ENCODE results near the gene MME. TPM values are rescaled to one million over a fixed set of nuclear protein-coding genes. Genes with fewer than 3 reads are reported as not detected.
A peak's percentile ranks its signal among the peaks of the same experiment; 100 is the strongest.

MME gene
- total RNA-seq, 1 experiment from 2014 or later = 23.9 TPM

DNA sequence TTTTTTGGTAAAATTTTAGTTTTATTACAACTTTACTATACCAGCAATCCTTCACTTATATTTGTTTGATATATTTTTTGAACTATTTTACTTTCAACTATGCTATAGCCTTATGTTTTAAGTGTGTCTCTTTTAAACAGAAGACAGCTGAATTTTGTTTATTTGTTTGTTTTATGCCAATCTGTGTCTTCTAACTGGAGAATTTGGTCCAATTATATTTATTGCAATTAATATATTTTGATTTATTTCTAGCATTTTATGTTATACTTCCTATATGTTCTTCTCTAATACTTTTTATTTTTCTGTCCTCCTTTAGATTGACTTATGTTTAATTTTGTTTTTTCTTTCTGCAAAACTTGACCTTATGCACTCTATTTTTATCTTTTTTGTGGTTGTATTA is 4.9 kb upstream of the MME start (continued):
- TF ChIP-seq, protein P1, sequence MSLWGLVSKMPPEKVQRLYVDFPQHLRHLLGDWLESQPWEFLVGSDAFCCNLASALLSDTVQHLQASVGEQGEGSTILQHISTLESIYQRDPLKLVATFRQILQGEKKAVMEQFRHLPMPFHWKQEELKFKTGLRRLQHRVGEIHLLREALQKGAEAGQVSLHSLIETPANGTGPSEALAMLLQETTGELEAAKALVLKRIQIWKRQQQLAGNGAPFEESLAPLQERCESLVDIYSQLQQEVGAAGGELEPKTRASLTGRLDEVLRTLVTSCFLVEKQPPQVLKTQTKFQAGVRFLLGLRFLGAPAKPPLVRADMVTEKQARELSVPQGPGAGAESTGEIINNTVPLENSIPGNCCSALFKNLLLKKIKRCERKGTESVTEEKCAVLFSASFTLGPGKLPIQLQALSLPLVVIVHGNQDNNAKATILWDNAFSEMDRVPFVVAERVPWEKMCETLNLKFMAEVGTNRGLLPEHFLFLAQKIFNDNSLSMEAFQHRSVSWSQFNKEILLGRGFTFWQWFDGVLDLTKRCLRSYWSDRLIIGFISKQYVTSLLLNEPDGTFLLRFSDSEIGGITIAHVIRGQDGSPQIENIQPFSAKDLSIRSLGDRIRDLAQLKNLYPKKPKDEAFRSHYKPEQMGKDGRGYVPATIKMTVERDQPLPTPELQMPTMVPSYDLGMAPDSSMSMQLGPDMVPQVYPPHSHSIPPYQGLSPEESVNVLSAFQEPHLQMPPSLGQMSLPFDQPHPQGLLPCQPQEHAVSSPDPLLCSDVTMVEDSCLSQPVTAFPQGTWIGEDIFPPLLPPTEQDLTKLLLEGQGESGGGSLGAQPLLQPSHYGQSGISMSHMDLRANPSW (CRISPR knock-in tag; conservative IDR thresholded peaks at IDR 0.05; ENCODE audit: low read depth) = no peak
- TF ChIP-seq ELF4 (CRISPR knock-in tag; IDR thresholded peaks at IDR 0.05; ENCODE audit: low read depth) (no peak), ZNF317 (CRISPR knock-in tag; IDR thresholded peaks at IDR 0.05; ENCODE audit: borderline replicate concordance, low read depth) (no peak), ZBTB21 (CRISPR knock-in tag; IDR thresholded peaks at IDR 0.05; ENCODE audit: borderline replicate concordance) (no peak), SOX15 (CRISPR knock-in tag; IDR thresholded peaks at IDR 0.05) (no peak), NR2C2 (CRISPR knock-in tag; IDR thresholded peaks at IDR 0.05) (no peak), TP53 (CRISPR knock-in tag; IDR thresholded peaks at IDR 0.05) (no peak)
- TF ChIP-seq, protein P2, sequence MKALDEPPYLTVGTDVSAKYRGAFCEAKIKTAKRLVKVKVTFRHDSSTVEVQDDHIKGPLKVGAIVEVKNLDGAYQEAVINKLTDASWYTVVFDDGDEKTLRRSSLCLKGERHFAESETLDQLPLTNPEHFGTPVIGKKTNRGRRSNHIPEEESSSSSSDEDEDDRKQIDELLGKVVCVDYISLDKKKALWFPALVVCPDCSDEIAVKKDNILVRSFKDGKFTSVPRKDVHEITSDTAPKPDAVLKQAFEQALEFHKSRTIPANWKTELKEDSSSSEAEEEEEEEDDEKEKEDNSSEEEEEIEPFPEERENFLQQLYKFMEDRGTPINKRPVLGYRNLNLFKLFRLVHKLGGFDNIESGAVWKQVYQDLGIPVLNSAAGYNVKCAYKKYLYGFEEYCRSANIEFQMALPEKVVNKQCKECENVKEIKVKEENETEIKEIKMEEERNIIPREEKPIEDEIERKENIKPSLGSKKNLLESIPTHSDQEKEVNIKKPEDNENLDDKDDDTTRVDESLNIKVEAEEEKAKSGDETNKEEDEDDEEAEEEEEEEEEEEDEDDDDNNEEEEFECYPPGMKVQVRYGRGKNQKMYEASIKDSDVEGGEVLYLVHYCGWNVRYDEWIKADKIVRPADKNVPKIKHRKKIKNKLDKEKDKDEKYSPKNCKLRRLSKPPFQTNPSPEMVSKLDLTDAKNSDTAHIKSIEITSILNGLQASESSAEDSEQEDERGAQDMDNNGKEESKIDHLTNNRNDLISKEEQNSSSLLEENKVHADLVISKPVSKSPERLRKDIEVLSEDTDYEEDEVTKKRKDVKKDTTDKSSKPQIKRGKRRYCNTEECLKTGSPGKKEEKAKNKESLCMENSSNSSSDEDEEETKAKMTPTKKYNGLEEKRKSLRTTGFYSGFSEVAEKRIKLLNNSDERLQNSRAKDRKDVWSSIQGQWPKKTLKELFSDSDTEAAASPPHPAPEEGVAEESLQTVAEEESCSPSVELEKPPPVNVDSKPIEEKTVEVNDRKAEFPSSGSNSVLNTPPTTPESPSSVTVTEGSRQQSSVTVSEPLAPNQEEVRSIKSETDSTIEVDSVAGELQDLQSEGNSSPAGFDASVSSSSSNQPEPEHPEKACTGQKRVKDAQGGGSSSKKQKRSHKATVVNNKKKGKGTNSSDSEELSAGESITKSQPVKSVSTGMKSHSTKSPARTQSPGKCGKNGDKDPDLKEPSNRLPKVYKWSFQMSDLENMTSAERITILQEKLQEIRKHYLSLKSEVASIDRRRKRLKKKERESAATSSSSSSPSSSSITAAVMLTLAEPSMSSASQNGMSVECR (CRISPR knock-in tag; IDR thresholded peaks at IDR 0.05; ENCODE audit: borderline replicate concordance) = no peak

DNA sequence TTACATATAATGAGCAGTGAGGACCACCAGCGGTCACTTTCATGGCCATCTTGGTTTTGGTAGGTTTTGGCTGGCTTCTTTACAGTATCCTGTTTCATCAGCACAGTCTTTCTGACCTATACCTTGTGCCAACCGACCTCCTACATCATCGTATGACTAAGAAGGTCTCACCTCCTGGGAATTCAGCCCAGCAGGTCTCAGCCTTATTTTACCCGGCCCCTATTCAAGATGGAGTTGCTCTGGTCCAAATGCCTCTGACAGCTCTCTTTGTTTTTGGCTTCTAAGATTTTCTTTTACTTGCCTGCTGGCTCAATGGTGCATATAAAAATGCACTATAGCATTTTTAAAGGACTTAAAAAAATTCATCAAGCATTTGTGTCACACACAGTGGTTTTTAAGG is 3.2 kb upstream of the MME start:
- peaks cover 31% of the 10 kb centered on the region for H3K4me1 Mint-ChIP-seq
- H3K9me3 Mint-ChIP-seq = peaks cover 12% of the 10 kb centered on the region
- DNase-seq (ENCODE audit: low spot score) (no peak), ATAC-seq (no peak)
- peaks cover 8% of the 10 kb centered on the region; the same call in 1 of the 2 replicates for H3K36me3 Mint-ChIP-seq
- no peak overlapping the region for H3K27ac Mint-ChIP-seq
- H3K27me3 Mint-ChIP-seq (ENCODE audit: low read depth) = peaks cover 26% of the 10 kb centered on the region
- ChIA-PET CTCF (no interaction called here), POLR2A (no interaction called here)
- no peak overlapping the region for H3K4me3 Mint-ChIP-seq
- TF ChIP-seq SMAD4 (CRISPR knock-in tag; IDR thresholded peaks at IDR 0.05) (no peak), FOXP1 (CRISPR knock-in tag; IDR thresholded peaks at IDR 0.05; ENCODE audit: borderline replicate concordance) (no peak), CREB1 (CRISPR knock-in tag; IDR thresholded peaks at IDR 0.05) (no peak)
- TF ChIP-seq, protein P3, sequence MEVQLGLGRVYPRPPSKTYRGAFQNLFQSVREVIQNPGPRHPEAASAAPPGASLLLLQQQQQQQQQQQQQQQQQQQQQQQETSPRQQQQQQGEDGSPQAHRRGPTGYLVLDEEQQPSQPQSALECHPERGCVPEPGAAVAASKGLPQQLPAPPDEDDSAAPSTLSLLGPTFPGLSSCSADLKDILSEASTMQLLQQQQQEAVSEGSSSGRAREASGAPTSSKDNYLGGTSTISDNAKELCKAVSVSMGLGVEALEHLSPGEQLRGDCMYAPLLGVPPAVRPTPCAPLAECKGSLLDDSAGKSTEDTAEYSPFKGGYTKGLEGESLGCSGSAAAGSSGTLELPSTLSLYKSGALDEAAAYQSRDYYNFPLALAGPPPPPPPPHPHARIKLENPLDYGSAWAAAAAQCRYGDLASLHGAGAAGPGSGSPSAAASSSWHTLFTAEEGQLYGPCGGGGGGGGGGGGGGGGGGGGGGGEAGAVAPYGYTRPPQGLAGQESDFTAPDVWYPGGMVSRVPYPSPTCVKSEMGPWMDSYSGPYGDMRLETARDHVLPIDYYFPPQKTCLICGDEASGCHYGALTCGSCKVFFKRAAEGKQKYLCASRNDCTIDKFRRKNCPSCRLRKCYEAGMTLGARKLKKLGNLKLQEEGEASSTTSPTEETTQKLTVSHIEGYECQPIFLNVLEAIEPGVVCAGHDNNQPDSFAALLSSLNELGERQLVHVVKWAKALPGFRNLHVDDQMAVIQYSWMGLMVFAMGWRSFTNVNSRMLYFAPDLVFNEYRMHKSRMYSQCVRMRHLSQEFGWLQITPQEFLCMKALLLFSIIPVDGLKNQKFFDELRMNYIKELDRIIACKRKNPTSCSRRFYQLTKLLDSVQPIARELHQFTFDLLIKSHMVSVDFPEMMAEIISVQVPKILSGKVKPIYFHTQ (CRISPR knock-in tag; IDR thresholded peaks at IDR 0.05) = no peak

DNA sequence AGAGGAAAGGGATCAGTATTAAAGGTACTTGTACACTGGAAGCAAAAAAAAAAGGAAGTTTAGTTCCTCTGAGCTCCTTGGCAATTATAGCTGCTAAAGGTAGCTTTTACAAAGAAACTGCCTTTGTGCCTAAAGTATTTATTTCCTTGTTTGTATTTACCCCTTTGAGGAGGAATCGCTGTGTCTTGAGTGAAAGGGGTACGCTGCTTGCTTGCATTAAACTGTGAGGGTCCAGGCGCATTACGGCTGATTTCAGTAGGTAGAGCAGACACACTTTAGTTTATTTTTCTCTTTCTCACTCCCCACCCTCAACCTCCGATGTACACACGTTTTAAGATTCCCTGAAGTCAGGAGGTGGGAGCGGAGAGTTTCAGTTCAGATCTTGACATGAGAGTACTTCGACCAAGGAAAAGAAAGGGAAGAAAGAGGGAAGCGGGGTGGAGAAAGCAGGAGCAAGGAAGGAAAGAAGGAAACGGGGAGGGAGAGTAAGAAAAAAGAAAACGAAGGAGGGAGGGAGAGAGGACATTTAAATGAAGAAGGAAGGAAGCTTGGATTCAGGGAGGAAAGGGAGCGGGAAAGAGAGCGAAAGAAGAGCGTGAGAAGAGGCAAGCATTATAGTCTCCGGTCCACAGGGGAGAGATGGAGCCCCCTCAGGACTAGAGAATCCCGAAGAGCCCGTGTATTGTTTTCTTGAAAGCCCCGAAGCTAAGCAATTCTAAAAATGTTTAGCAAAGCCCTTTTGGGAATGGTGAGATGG is 1.2 kb upstream of the MME start:
- peaks cover 26% of the 10 kb centered on the region for H3K27me3 Mint-ChIP-seq (ENCODE audit: low read depth)
- DNase-seq (ENCODE audit: low spot score) = no peak

More for the DNA sequence above, 1.2 kb upstream of the MME start:
- H3K4me3 Mint-ChIP-seq = peak overlapping the region; percentile 92
- ChIA-PET POLR2A (no interaction called here), CTCF (interaction anchor here (0.8 kb wide), 1 partner anchor 175 kb away, joined by 3 read pairs; no protein-coding TSS in a partner anchor)
- H3K36me3 Mint-ChIP-seq = peaks cover 8% of the 10 kb centered on the region; the same call in 1 of the 2 replicates
- H3K27ac Mint-ChIP-seq = peak overlapping the region; percentile 43
- TF ChIP-seq ZNF219 (CRISPR knock-in tag; IDR thresholded peaks at IDR 0.05; ENCODE audit: borderline replicate concordance) = no peak
- TF ChIP-seq, protein P4, sequence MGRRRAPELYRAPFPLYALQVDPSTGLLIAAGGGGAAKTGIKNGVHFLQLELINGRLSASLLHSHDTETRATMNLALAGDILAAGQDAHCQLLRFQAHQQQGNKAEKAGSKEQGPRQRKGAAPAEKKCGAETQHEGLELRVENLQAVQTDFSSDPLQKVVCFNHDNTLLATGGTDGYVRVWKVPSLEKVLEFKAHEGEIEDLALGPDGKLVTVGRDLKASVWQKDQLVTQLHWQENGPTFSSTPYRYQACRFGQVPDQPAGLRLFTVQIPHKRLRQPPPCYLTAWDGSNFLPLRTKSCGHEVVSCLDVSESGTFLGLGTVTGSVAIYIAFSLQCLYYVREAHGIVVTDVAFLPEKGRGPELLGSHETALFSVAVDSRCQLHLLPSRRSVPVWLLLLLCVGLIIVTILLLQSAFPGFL (CRISPR knock-in tag; IDR thresholded peaks at IDR 0.05; ENCODE audit: borderline replicate concordance) = no peak
- TF ChIP-seq, protein P5, sequence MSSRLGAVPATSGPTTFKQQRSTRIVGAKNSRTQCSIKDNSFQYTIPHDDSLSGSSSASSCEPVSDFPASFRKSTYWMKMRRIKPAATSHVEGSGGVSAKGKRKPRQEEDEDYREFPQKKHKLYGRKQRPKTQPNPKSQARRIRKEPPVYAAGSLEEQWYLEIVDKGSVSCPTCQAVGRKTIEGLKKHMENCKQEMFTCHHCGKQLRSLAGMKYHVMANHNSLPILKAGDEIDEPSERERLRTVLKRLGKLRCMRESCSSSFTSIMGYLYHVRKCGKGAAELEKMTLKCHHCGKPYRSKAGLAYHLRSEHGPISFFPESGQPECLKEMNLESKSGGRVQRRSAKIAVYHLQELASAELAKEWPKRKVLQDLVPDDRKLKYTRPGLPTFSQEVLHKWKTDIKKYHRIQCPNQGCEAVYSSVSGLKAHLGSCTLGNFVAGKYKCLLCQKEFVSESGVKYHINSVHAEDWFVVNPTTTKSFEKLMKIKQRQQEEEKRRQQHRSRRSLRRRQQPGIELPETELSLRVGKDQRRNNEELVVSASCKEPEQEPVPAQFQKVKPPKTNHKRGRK (CRISPR knock-in tag; IDR thresholded peaks at IDR 0.05; ENCODE audit: borderline replicate concordance) = 0 out of 2 replicates have a peak, but pooled peaks have one; percentile 64
- TF ChIP-seq, protein P6, sequence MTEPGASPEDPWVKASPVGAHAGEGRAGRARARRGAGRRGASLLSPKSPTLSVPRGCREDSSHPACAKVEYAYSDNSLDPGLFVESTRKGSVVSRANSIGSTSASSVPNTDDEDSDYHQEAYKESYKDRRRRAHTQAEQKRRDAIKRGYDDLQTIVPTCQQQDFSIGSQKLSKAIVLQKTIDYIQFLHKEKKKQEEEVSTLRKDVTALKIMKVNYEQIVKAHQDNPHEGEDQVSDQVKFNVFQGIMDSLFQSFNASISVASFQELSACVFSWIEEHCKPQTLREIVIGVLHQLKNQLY (CRISPR knock-in tag; IDR thresholded peaks at IDR 0.05) = no peak
- ATAC-seq = peak; percentile 4
- peaks cover 38% of the 10 kb centered on the region for H3K4me1 Mint-ChIP-seq
- H3K9me3 Mint-ChIP-seq = peaks cover 12% of the 10 kb centered on the region

Data from WTC11 (cell line).